Measurements from ENCODE around the gene ALKAL2. TPM values are rescaled to one million over a fixed set of nuclear protein-coding genes. Genes with fewer than 3 reads are reported as not detected.
A peak's percentile ranks its signal among the peaks of the same experiment; 100 is the strongest.

Gene ALKAL2
- total RNA-seq, 2 experiments from 2014 or later = not detected

GRCh38 chr2:287471-287885, 413 bp downstream of the ALKAL2 start:
- Mint-ChIP-seq H3K36me3 (ENCODE audit: low read depth) (peaks cover 7% of the 10 kb centered on the region), H3K27me3 (ENCODE audit: low read depth) (peaks cover 28% of the 10 kb centered on the region), H3K4me3 (no peak overlapping the region), H3K9me3 (no peaks in the 10 kb centered on the region), H3K4me1 (ENCODE audit: low read depth) (peaks cover 2% of the 10 kb centered on the region), H3K27ac (no peak overlapping the region)
- CTCF ChIA-PET = no interaction called here
- peak; percentile 7 for DNase-seq
- intact Hi-C loops (cut with micrococcal nuclease) = loop anchor here (5.0 kb wide), 1 partner anchor 390 kb away; the partner anchor contains the start of gene TMEM18

- H3K4me3 Mint-ChIP-seq = peak overlapping the region; percentile 15
- no peak overlapping the region for H3K27ac Mint-ChIP-seq
- peaks cover 2% of the 10 kb centered on the region for H3K4me1 Mint-ChIP-seq (ENCODE audit: low read depth)
- H3K27me3 Mint-ChIP-seq (ENCODE audit: low read depth) = peaks cover 28% of the 10 kb centered on the region
- intact Hi-C loops (cut with micrococcal nuclease) = loop anchor here (5.0 kb wide), 1 partner anchor 390 kb away; the partner anchor contains the start of gene TMEM18
- CTCF ChIA-PET = no interaction called here
- H3K9me3 Mint-ChIP-seq = no peaks in the 10 kb centered on the region
- H3K36me3 Mint-ChIP-seq (ENCODE audit: low read depth) = peaks cover 8% of the 10 kb centered on the region
- no peak for DNase-seq
These were observed 1.0 kb downstream of the ALKAL2 start for GRCh38 chr2:286774-287392.

- Mint-ChIP-seq H3K9me3 (no peaks in the 10 kb centered on the region), H3K4me1 (ENCODE audit: low read depth) (peaks cover 2% of the 10 kb centered on the region), H3K4me3 (no peak overlapping the region), H3K27me3 (ENCODE audit: low read depth) (peaks cover 27% of the 10 kb centered on the region), H3K36me3 (ENCODE audit: low read depth) (peaks cover 14% of the 10 kb centered on the region), H3K27ac (no peak overlapping the region)
- CTCF ChIA-PET = interaction anchor here (1.4 kb wide), 1 partner anchor 40 kb away, joined by 5 read pairs; no protein-coding TSS in a partner anchor
- intact Hi-C loops (cut with micrococcal nuclease) = loop anchor here (5.0 kb wide), 1 partner anchor 391 kb away; the partner anchor contains the start of gene TMEM18
- no peak for DNase-seq
These were observed 1.9 kb downstream of the ALKAL2 start for GRCh38 chr2:286035-286434.

- no peak for DNase-seq
- intact Hi-C loops (cut with micrococcal nuclease) = loop anchor here (5.0 kb wide), 1 partner anchor 392 kb away; the partner anchor contains the start of gene TMEM18
- CTCF ChIA-PET = interaction anchor here (1.4 kb wide), 1 partner anchor 39 kb away, joined by 5 read pairs; no protein-coding TSS in a partner anchor
These were observed 2.4 kb downstream of the ALKAL2 start for GRCh38 chr2:285531-285930.

GRCh38 chr2:284896-285492, 2.9 kb downstream of the ALKAL2 start:
- CTCF ChIA-PET = interaction anchor here (1.4 kb wide), 1 partner anchor 39 kb away, joined by 5 read pairs; no protein-coding TSS in a partner anchor
- Mint-ChIP-seq H3K27ac (no peak overlapping the region), H3K4me1 (ENCODE audit: low read depth) (peaks cover 2% of the 10 kb centered on the region), H3K27me3 (ENCODE audit: low read depth) (peaks cover 22% of the 10 kb centered on the region), H3K4me3 (no peak overlapping the region), H3K36me3 (ENCODE audit: low read depth) (peaks cover 18% of the 10 kb centered on the region), H3K9me3 (no peaks in the 10 kb centered on the region)
- intact Hi-C loops (cut with micrococcal nuclease) = loop anchor here (5.0 kb wide), 1 partner anchor 392 kb away; the partner anchor contains the start of gene TMEM18
- DNase-seq = no peak

More at GRCh38 chr2:285531-285930, 2.4 kb downstream of the ALKAL2 start:
- no peak overlapping the region for H3K4me3 Mint-ChIP-seq
- no peak overlapping the region for H3K27ac Mint-ChIP-seq
- no peaks in the 10 kb centered on the region for H3K9me3 Mint-ChIP-seq
- peaks cover 2% of the 10 kb centered on the region for H3K4me1 Mint-ChIP-seq (ENCODE audit: low read depth)
- peaks cover 23% of the 10 kb centered on the region for H3K27me3 Mint-ChIP-seq (ENCODE audit: low read depth)
- peaks cover 17% of the 10 kb centered on the region for H3K36me3 Mint-ChIP-seq (ENCODE audit: low read depth)

GRCh38 chr2:283996-284794, 3.7 kb downstream of the ALKAL2 start:
- Mint-ChIP-seq H3K27ac (no peak overlapping the region), H3K27me3 (ENCODE audit: low read depth) (peaks cover 17% of the 10 kb centered on the region), H3K4me1 (ENCODE audit: low read depth) (peaks cover 2% of the 10 kb centered on the region), H3K9me3 (no peaks in the 10 kb centered on the region), H3K4me3 (no peak overlapping the region), H3K36me3 (ENCODE audit: low read depth) (peaks cover 21% of the 10 kb centered on the region)
- CTCF ChIA-PET = no interaction called here
- DNase-seq = no peak
- intact Hi-C loops (cut with micrococcal nuclease) = no loop called here

- intact Hi-C loops (cut with micrococcal nuclease) = no loop called here
- CTCF ChIA-PET = no interaction called here
These were observed 5.3 kb downstream of the ALKAL2 start for GRCh38 chr2:282371-283263.

GRCh38 chr2:281381-281780, 6.5 kb downstream of the ALKAL2 start:
- Mint-ChIP-seq H3K9me3 (no peaks in the 10 kb centered on the region), H3K4me3 (no peak overlapping the region), H3K36me3 (ENCODE audit: low read depth) (peaks cover 38% of the 10 kb centered on the region), H3K4me1 (ENCODE audit: low read depth) (no peaks in the 10 kb centered on the region), H3K27ac (no peak overlapping the region), H3K27me3 (ENCODE audit: low read depth) (peaks cover 11% of the 10 kb centered on the region)
- intact Hi-C loops (cut with micrococcal nuclease) = no loop called here
- no peak for DNase-seq
- CTCF ChIA-PET = interaction anchor here (0.7 kb wide), 1 partner anchor 9 kb away, joined by 3 read pairs; no protein-coding TSS in a partner anchor

More at GRCh38 chr2:282371-283263, 5.3 kb downstream of the ALKAL2 start:
- Mint-ChIP-seq H3K4me3 (no peak overlapping the region), H3K27me3 (ENCODE audit: low read depth) (peaks cover 17% of the 10 kb centered on the region), H3K36me3 (ENCODE audit: low read depth) (peaks cover 29% of the 10 kb centered on the region), H3K4me1 (ENCODE audit: low read depth) (peaks cover 2% of the 10 kb centered on the region), H3K9me3 (no peaks in the 10 kb centered on the region), H3K27ac (no peak overlapping the region)
- DNase-seq = no peak

GRCh38 chr2:280650-281110, 7.2 kb downstream of the ALKAL2 start:
- H3K36me3 Mint-ChIP-seq (ENCODE audit: low read depth) = peaks cover 40% of the 10 kb centered on the region
- peaks cover 4% of the 10 kb centered on the region for H3K27me3 Mint-ChIP-seq (ENCODE audit: low read depth)
- intact Hi-C loops (cut with micrococcal nuclease) = no loop called here
- DNase-seq = no peak
- CTCF ChIA-PET = interaction anchor here (0.7 kb wide), 1 partner anchor 10 kb away, joined by 3 read pairs; no protein-coding TSS in a partner anchor
- no peaks in the 10 kb centered on the region for H3K9me3 Mint-ChIP-seq
- H3K4me3 Mint-ChIP-seq = no peak overlapping the region
- H3K27ac Mint-ChIP-seq = no peak overlapping the region
- H3K4me1 Mint-ChIP-seq (ENCODE audit: low read depth) = no peaks in the 10 kb centered on the region

- H3K27ac Mint-ChIP-seq = no peak overlapping the region
- no peaks in the 10 kb centered on the region for H3K27me3 Mint-ChIP-seq (ENCODE audit: low read depth)
- CTCF ChIA-PET = no interaction called here
- intact Hi-C loops (cut with micrococcal nuclease) = no loop called here
- H3K4me1 Mint-ChIP-seq (ENCODE audit: low read depth) = no peaks in the 10 kb centered on the region
- H3K9me3 Mint-ChIP-seq = no peaks in the 10 kb centered on the region
- H3K36me3 Mint-ChIP-seq (ENCODE audit: low read depth) = peaks cover 44% of the 10 kb centered on the region
- DNase-seq = no peak
- H3K4me3 Mint-ChIP-seq = no peak overlapping the region
These were observed 7.8 kb downstream of the ALKAL2 start for GRCh38 chr2:279956-280649.

GRCh38 chr2:279366-279765, 8.5 kb downstream of the ALKAL2 start:
- DNase-seq = no peak
- H3K36me3 Mint-ChIP-seq (ENCODE audit: low read depth) = peaks cover 48% of the 10 kb centered on the region
- no peaks in the 10 kb centered on the region for H3K27me3 Mint-ChIP-seq (ENCODE audit: low read depth)
- no peaks in the 10 kb centered on the region for H3K4me1 Mint-ChIP-seq (ENCODE audit: low read depth)
- H3K27ac Mint-ChIP-seq = no peak overlapping the region
- intact Hi-C loops (cut with micrococcal nuclease) = no loop called here
- no peak overlapping the region for H3K4me3 Mint-ChIP-seq
- no peaks in the 10 kb centered on the region for H3K9me3 Mint-ChIP-seq
- CTCF ChIA-PET = no interaction called here

Data from activated naive CD4-positive, alpha-beta T cell treated with anti-CD3 and anti-CD28 coated beads for 36 hours (primary cell).